ENCODE measurements around the gene KRTAP5-5.

The KRTAP5-5 gene

DNA sequence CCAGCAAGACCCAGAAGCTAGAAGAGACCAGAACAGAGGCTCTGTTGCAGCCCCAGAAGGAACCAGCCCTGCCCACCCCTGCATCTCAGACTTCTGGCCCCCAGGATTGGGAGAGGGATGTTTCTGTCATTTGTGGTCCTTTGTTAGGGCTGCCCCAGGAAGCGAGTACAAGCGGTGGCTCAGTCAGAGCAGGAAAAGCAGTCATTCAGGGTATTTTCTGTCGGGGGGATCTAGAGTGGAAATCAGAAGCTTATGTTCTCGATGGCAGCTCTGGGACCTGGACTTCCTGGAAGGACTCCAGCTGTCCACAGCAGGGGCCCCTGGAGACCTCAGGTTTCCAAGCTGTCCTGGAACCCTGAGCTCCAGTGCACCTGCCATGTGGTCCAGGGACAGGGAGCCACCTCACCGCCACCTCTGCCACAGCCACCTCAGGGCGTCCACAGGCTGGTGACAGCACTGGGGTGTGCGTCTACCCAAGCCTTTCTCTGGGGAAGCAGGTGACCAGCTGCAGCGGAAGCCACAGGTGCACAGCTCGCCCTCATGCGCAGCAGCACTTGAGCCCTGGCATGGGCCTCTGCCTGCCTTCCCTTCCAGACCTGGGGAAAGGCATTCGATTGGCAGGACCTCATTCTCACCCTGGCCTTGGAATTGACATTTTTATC lies 2.6 kb downstream of the KRTAP5-5 start:
- Histone ChIP-seq H3K4me3 (ENCODE audit: extremely low read depth, insufficient read depth, low read length, poor library complexity, severe bottlenecking) (no peak overlapping the region), H3K36me3 (ENCODE audit: control insufficient read depth, insufficient read depth, low read length) (no peaks in the 10 kb centered on the region), H3K27ac (ENCODE audit: low read depth, low read length, severe bottlenecking) (no peak overlapping the region), H3K9me3 (ENCODE audit: control insufficient read depth, low read length) (no peaks in the 10 kb centered on the region), H3K4me1 (ENCODE audit: control insufficient read depth, insufficient read depth, low read length, poor library complexity, severe bottlenecking) (peaks cover 2% of the 10 kb centered on the region)
- 84 to 87% methylated on average over 11 of the region's 11 CpGs for WGBS, 2 experiments (ENCODE audit: insufficient coverage in 2 of 2)

DNA sequence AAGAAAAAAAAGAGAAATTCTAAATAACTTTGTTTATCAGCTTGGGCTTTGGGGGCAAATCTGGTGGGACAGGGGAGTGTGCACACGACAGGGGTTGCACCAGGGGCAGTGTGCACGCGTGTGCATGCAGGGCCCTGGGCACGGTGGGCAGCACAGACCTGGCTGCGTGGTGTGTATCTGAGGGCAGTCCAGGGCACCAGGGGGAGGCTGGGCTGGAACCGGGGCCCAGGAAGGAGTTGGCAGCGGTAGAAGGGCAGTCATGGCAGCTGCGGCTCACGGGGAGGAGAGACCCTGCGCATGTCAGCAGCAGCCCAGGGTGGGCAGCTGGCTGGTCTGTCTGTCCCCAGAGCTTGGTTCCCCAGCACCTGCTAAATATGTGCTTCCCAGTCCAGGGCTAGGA lies 4.3 kb downstream of the KRTAP5-5 start:
- Histone ChIP-seq H3K4me3 (ENCODE audit: extremely low read depth, insufficient read depth, low read length, poor library complexity, severe bottlenecking) (no peak overlapping the region), H3K9me3 (ENCODE audit: control insufficient read depth, low read length) (no peaks in the 10 kb centered on the region), H3K36me3 (ENCODE audit: control insufficient read depth, insufficient read depth, low read length) (no peaks in the 10 kb centered on the region), H3K4me1 (ENCODE audit: control insufficient read depth, insufficient read depth, low read length, poor library complexity, severe bottlenecking) (peaks cover 2% of the 10 kb centered on the region), H3K27ac (ENCODE audit: low read depth, low read length, severe bottlenecking) (no peak overlapping the region)
- 93 to 97% methylated on average over 10 of the region's 10 CpGs for WGBS, 2 experiments (ENCODE audit: insufficient coverage in 2 of 2)

DNA sequence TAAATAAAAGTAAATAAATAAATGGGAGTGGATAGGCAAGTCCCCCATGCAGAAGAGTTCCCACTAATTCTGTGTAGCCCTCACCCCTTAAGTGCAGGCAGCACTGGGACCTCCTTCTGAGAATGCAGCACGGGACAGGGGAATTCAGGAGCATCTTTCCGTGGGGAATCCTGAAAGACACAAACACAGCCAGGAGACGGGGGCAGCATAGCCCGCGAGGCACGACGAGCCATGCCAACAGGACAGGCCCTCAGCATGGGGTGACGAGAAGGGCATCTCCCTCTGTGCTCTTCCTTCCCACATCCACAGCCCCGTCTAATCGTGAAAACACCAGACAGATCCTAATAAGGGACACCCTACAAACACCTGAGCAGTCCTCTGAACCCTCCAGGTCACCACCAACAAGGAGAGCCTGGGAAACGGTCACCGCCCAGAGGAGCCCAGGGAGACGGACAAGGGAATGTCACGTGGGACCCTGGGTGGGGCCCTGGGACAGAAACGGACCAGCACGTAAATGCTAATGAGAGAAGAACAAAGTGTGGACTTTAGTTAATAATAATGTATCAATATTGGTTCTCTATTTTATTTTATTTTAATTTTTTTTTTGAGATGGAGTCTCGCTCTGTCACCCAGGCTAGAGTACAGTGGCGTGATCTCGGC lies 6.8 kb downstream of the KRTAP5-5 start:
- Histone ChIP-seq H3K36me3 (ENCODE audit: control insufficient read depth, insufficient read depth, low read length) (no peaks in the 10 kb centered on the region), H3K4me1 (ENCODE audit: control insufficient read depth, insufficient read depth, low read length, poor library complexity, severe bottlenecking) (no peaks in the 10 kb centered on the region), H3K4me3 (ENCODE audit: extremely low read depth, insufficient read depth, low read length, poor library complexity, severe bottlenecking) (no peak overlapping the region), H3K27ac (ENCODE audit: low read depth, low read length, severe bottlenecking) (no peak overlapping the region), H3K9me3 (ENCODE audit: control insufficient read depth, low read length) (no peaks in the 10 kb centered on the region)
- WGBS, 2 experiments (ENCODE audit: insufficient coverage in 2 of 2) = 85 to 95% methylated on average over 16 to 17 of the region's 19 CpGs

GRCh38 chr11:1637628-1638027 lies 8.1 kb downstream of the KRTAP5-5 start:
- Histone ChIP-seq H3K9me3 (ENCODE audit: control insufficient read depth, low read length) (no peaks in the 10 kb centered on the region), H3K4me3 (ENCODE audit: extremely low read depth, insufficient read depth, low read length, poor library complexity, severe bottlenecking) (no peak overlapping the region), H3K27ac (ENCODE audit: low read depth, low read length, severe bottlenecking) (no peak overlapping the region), H3K36me3 (ENCODE audit: control insufficient read depth, insufficient read depth, low read length) (no peaks in the 10 kb centered on the region), H3K4me1 (ENCODE audit: control insufficient read depth, insufficient read depth, low read length, poor library complexity, severe bottlenecking) (no peaks in the 10 kb centered on the region)
- 100% methylated on average over 1 of the region's 2 CpGs; no CpG with 5 or more reads in 1 of the 2 experiments for WGBS, 2 experiments (ENCODE audit: insufficient coverage in 2 of 2)

DNA sequence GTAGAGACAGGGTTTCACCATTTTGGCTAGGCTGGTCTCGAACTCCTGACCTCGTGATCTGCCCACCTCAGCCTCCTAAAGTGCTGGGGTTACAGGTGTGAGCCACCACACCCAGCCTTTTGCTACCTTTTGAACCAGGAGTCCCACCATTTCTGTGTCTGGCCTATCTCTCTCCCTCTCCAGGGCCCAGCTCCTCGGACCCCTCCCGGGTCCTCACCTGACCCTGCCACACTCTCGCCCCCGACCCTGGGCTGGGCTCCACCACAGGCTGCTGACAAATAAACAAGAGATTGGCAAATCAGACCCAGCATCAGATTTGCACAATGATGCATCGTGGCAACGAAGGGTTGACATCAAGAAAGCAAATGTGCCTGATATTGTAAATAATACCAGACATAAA lies 8.8 kb downstream of the KRTAP5-5 start:
- Histone ChIP-seq H3K27ac (ENCODE audit: low read depth, low read length, severe bottlenecking) (no peak overlapping the region), H3K9me3 (ENCODE audit: control insufficient read depth, low read length) (no peaks in the 10 kb centered on the region), H3K4me3 (ENCODE audit: extremely low read depth, insufficient read depth, low read length, poor library complexity, severe bottlenecking) (no peak overlapping the region), H3K36me3 (ENCODE audit: control insufficient read depth, insufficient read depth, low read length) (no peaks in the 10 kb centered on the region), H3K4me1 (ENCODE audit: control insufficient read depth, insufficient read depth, low read length, poor library complexity, severe bottlenecking) (no peaks in the 10 kb centered on the region)
- 74 to 75% methylated on average over 7 of the region's 8 CpGs for WGBS, 2 experiments (ENCODE audit: insufficient coverage in 2 of 2)

GRCh38 chr11:1639102-1639620 lies 9.6 kb downstream of the KRTAP5-5 start:
- Histone ChIP-seq H3K27ac (ENCODE audit: low read depth, low read length, severe bottlenecking) (no peak overlapping the region), H3K9me3 (ENCODE audit: control insufficient read depth, low read length) (no peaks in the 10 kb centered on the region), H3K4me3 (ENCODE audit: extremely low read depth, insufficient read depth, low read length, poor library complexity, severe bottlenecking) (no peak overlapping the region), H3K4me1 (ENCODE audit: control insufficient read depth, insufficient read depth, low read length, poor library complexity, severe bottlenecking) (no peaks in the 10 kb centered on the region), H3K36me3 (ENCODE audit: control insufficient read depth, insufficient read depth, low read length) (no peaks in the 10 kb centered on the region)
- 90 to 91% methylated on average over 12 to 13 of the region's 18 CpGs for WGBS, 2 experiments (ENCODE audit: insufficient coverage in 2 of 2)

- H3K27ac ChIP-seq (ENCODE audit: low read depth, low read length, severe bottlenecking) = no peak overlapping the region
- WGBS, 2 experiments (ENCODE audit: insufficient coverage in 2 of 2) = 76 to 78% methylated on average over 12 to 15 of the region's 15 CpGs
- H3K4me1 ChIP-seq (ENCODE audit: control insufficient read depth, insufficient read depth, low read length, poor library complexity, severe bottlenecking) = no peaks in the 10 kb centered on the region
- H3K9me3 ChIP-seq (ENCODE audit: control insufficient read depth, low read length) = no peaks in the 10 kb centered on the region
- no peak overlapping the region for H3K4me3 ChIP-seq (ENCODE audit: extremely low read depth, insufficient read depth, low read length, poor library complexity, severe bottlenecking)
- H3K36me3 ChIP-seq (ENCODE audit: control insufficient read depth, insufficient read depth, low read length) = no peaks in the 10 kb centered on the region
Observed at GRCh38 chr11:1639666-1640065, 10.1 kb downstream of the KRTAP5-5 start.

DNA sequence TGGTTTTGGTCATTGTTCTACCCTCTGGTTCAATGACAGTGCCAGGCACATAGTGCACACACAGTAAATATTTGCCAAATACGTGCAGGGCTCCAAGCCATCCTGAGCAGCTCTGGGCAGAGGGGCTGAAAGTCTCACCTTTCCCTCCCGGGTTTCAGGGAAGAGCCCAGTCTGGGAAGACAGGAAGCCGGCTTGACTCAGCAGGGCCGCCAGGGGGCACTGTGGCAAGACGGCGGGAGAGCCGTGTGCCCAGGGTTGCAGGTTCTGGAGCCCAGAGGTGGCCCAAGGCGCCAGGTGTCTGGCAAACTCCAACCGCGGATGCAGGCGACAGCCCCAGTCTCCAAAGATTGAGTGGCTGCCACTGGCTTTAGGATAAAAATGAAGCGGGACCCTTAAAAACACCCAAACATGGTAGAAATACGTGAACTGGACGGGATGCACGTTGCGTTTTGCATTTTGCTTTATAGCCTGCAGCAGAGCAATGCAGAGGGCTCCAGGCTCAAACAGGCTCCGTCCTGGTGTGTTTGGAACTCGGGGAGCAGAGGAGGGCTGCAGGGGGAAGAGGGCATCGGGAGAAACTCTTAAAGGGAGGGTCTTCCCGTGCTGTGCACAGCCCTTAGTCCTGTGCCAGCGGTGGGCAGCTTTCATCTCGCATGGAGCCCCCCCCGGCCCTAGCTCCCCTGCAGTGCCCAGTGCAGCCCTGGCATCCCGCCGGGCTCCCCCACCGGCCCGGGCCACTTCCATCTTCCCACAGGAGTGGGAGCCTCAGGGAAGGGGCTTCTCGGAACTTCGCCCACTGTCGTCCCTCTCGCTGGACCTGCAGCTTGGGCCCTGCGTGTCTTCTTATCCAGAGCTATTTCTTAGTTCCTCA lies 10.7 kb downstream of the KRTAP5-5 start:
- Histone ChIP-seq H3K4me3 (ENCODE audit: extremely low read depth, insufficient read depth, low read length, poor library complexity, severe bottlenecking) (no peak overlapping the region), H3K27ac (ENCODE audit: low read depth, low read length, severe bottlenecking) (no peak overlapping the region), H3K4me1 (ENCODE audit: control insufficient read depth, insufficient read depth, low read length, poor library complexity, severe bottlenecking) (no peaks in the 10 kb centered on the region), H3K36me3 (ENCODE audit: control insufficient read depth, insufficient read depth, low read length) (no peaks in the 10 kb centered on the region), H3K9me3 (ENCODE audit: control insufficient read depth, low read length) (no peaks in the 10 kb centered on the region)
- WGBS, 2 experiments (ENCODE audit: insufficient coverage in 2 of 2) = 53% methylated on average over 30 to 31 of the region's 32 CpGs

DNA sequence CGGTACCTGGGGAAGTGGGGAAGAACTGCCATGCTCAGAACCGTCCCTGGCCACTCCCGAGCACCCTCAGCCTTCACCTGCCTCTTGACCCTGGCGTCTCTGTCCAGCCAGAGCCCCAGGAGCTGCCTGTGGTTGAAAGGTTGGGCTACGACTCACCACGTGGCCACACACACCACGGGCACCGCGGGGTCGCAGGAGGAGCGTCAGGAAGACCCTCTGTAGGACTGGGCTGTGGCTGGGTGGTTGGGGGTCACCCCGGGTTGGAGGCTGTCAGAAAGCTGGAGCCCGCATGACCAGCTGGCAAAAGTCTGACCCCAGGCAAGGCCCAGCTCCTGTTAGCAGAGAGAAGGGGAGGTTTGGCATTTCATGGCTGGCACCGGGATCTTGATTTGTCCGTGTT lies 11.5 kb downstream of the KRTAP5-5 start:
- Histone ChIP-seq H3K9me3 (ENCODE audit: control insufficient read depth, low read length) (no peaks in the 10 kb centered on the region), H3K36me3 (ENCODE audit: control insufficient read depth, insufficient read depth, low read length) (no peaks in the 10 kb centered on the region), H3K4me1 (ENCODE audit: control insufficient read depth, insufficient read depth, low read length, poor library complexity, severe bottlenecking) (no peaks in the 10 kb centered on the region), H3K4me3 (ENCODE audit: extremely low read depth, insufficient read depth, low read length, poor library complexity, severe bottlenecking) (no peak overlapping the region), H3K27ac (ENCODE audit: low read depth, low read length, severe bottlenecking) (no peak overlapping the region)
- WGBS, 2 experiments (ENCODE audit: insufficient coverage in 2 of 2) = 89 to 90% methylated on average over 8 to 11 of the region's 15 CpGs

GRCh38 chr11:1642288-1643145 lies 12.9 kb downstream of the KRTAP5-5 start:
- H3K36me3 ChIP-seq (ENCODE audit: control insufficient read depth, insufficient read depth, low read length) = no peaks in the 10 kb centered on the region
- no peak overlapping the region for H3K4me3 ChIP-seq (ENCODE audit: extremely low read depth, insufficient read depth, low read length, poor library complexity, severe bottlenecking)
- 86 to 87% methylated on average over 22 to 29 of the region's 29 CpGs for WGBS, 2 experiments (ENCODE audit: insufficient coverage in 2 of 2)
- no peak overlapping the region for H3K27ac ChIP-seq (ENCODE audit: low read depth, low read length, severe bottlenecking)
- no peaks in the 10 kb centered on the region for H3K9me3 ChIP-seq (ENCODE audit: control insufficient read depth, low read length)
- H3K4me1 ChIP-seq (ENCODE audit: control insufficient read depth, insufficient read depth, low read length, poor library complexity, severe bottlenecking) = no peaks in the 10 kb centered on the region
